Muscle of leg (tissue), 11 donors: ENCODE measurements around the gene DPYSL5. TPM values are rescaled to one million over a fixed set of nuclear protein-coding genes. Genes with fewer than 3 reads are reported as not detected.
A peak's percentile ranks its signal among the peaks of the same experiment; 100 is the strongest.
"Not testable (repeated sequence)": the region's sequence is repeated elsewhere in the genome, so short reads cannot be mapped to it uniquely, and the experiment has no call there.

Experiments used
- DNase-seq: peaks from one replicate; pipeline ENCODE4 v3.0.0; 2013
- H3K27ac ChIP-seq: one replicate; pipeline ENCODE4 v1.5.1; 2013; ENCODE audit warnings: mild to moderate bottlenecking, low read length, control low read depth
- H3K27me3 ChIP-seq: one replicate; pipeline ENCODE4 v1.6.1; 2013; ENCODE audit warnings: low read length; ENCODE audit not compliant: control insufficient read depth, insufficient read depth
- H3K36me3 ChIP-seq: one replicate; pipeline ENCODE4 v1.6.1; 2013; ENCODE audit warnings: low read length; ENCODE audit not compliant: control insufficient read depth, insufficient read depth
- H3K4me1 ChIP-seq: one replicate; pipeline ENCODE4 v1.6.1; 2013; ENCODE audit warnings: low read length; ENCODE audit not compliant: control insufficient read depth, insufficient read depth
- H3K4me3 ChIP-seq: one replicate; pipeline ENCODE4 v1.5.1; 2013; ENCODE audit warnings: low read length, control low read depth
- H3K9me3 ChIP-seq: replicated peaks from 2 replicates; pipeline ENCODE4 v1.6.1; 2013; ENCODE audit warnings: low read depth, low read length; ENCODE audit not compliant: control insufficient read depth
- WGBS: methylation state at CpG from one replicate; pipeline ENCODE4 v1.1.5; 2013; ENCODE audit warnings: missing lambda C conversion rate; ENCODE audit not compliant: insufficient coverage; 5-methylcytosine and 5-hydroxymethylcytosine counted together
- polyA plus RNA-seq, 8 donors: library from polyadenylated mRNA; unstranded; fragments of 120-200 nt; gene quantifications; one replicate each; pipeline versions ENCODE4 v1.2.1 to v1.2.3, GENCODE V29; 2013; ENCODE audit warnings: inconsistent platforms in 1 of 8, low replicate concordance in 1 of 8; ENCODE audit not compliant: insufficient read length in 8 of 8, insufficient read depth in 1 of 8
- total RNA-seq: library from RNA; stranded (reverse); fragments of 120-200 nt; gene quantifications from one replicate; pipeline ENCODE4 v1.2.4, GENCODE V29; 2013

The DPYSL5 gene
- total and polyA plus RNA-seq, 9 donors = 10.0 to 33.6 (median 22.0) TPM

- H3K36me3 ChIP-seq = no peaks in the 10 kb centered on the region
- no peak overlapping the region for H3K4me3 ChIP-seq
- no peak overlapping the region for H3K27ac ChIP-seq
- 44% methylated on average over 3 of the region's 6 CpGs for WGBS
- no peak for DNase-seq
- H3K4me1 ChIP-seq = no peaks in the 10 kb centered on the region
- H3K9me3 ChIP-seq = no peaks in the 10 kb centered on the region
- peaks cover under 1% of the 10 kb centered on the region for H3K27me3 ChIP-seq
Observed at GRCh38 chr2:26873286-26873983, 25.5 kb downstream of the DPYSL5 start.

- H3K9me3 ChIP-seq = no peaks in the 10 kb centered on the region
- H3K27ac ChIP-seq = no peak overlapping the region
- no peaks in the 10 kb centered on the region for H3K4me1 ChIP-seq
- no peaks in the 10 kb centered on the region for H3K36me3 ChIP-seq
- H3K4me3 ChIP-seq = no peak overlapping the region
- peaks cover 2% of the 10 kb centered on the region for H3K27me3 ChIP-seq
- no CpG with 5 or more reads among the region's 2 CpGs for WGBS
- no peak for DNase-seq
Observed at GRCh38 chr2:26874514-26874913, 26.6 kb downstream of the DPYSL5 start.

- WGBS = 86% methylated on average over 3 of the region's 4 CpGs
- no peaks in the 10 kb centered on the region for H3K4me1 ChIP-seq
- H3K36me3 ChIP-seq = no peaks in the 10 kb centered on the region
- no peaks in the 10 kb centered on the region for H3K9me3 ChIP-seq
- H3K27ac ChIP-seq = no peak overlapping the region
- H3K4me3 ChIP-seq = no peak overlapping the region
- peaks cover 2% of the 10 kb centered on the region for H3K27me3 ChIP-seq
- DNase-seq = no peak
Observed at GRCh38 chr2:26875065-26875634, 27.2 kb downstream of the DPYSL5 start.

GRCh38 chr2:26875808-26876207, 27.9 kb downstream of the DPYSL5 start:
- peaks cover 2% of the 10 kb centered on the region for H3K27me3 ChIP-seq
- no peak for DNase-seq
- H3K36me3 ChIP-seq = no peaks in the 10 kb centered on the region
- H3K27ac ChIP-seq = no peak overlapping the region
- H3K9me3 ChIP-seq = no peaks in the 10 kb centered on the region
- 20% methylated on average over 1 of the region's 3 CpGs for WGBS
- no peaks in the 10 kb centered on the region for H3K4me1 ChIP-seq
- no peak overlapping the region for H3K4me3 ChIP-seq

GRCh38 chr2:26876260-26876659, 28.3 kb downstream of the DPYSL5 start:
- no peak overlapping the region for H3K4me3 ChIP-seq
- DNase-seq = no peak
- no peak overlapping the region for H3K27ac ChIP-seq
- no peaks in the 10 kb centered on the region for H3K36me3 ChIP-seq
- H3K9me3 ChIP-seq = no peaks in the 10 kb centered on the region
- H3K4me1 ChIP-seq = no peaks in the 10 kb centered on the region
- 91% methylated on average over 3 of the region's 7 CpGs for WGBS
- peaks cover 2% of the 10 kb centered on the region for H3K27me3 ChIP-seq

- Histone ChIP-seq H3K27me3 (peaks cover 2% of the 10 kb centered on the region), H3K36me3 (no peaks in the 10 kb centered on the region), H3K4me1 (no peaks in the 10 kb centered on the region), H3K9me3 (no peaks in the 10 kb centered on the region), H3K27ac (no peak overlapping the region), H3K4me3 (no peak overlapping the region)
- no peak for DNase-seq
- WGBS = 83% methylated on average over 1 of the region's 2 CpGs
Observed at GRCh38 chr2:26877276-26877675, 29.3 kb downstream of the DPYSL5 start.

GRCh38 chr2:26880161-26880560, 32.2 kb downstream of the DPYSL5 start:
- no peak overlapping the region for H3K4me3 ChIP-seq
- H3K27me3 ChIP-seq = peaks cover 3% of the 10 kb centered on the region
- H3K36me3 ChIP-seq = no peaks in the 10 kb centered on the region
- H3K27ac ChIP-seq = no peak overlapping the region
- DNase-seq = no peak
- H3K4me1 ChIP-seq = peaks cover 7% of the 10 kb centered on the region
- WGBS = 67% methylated on average over 2 of the region's 2 CpGs
- no peaks in the 10 kb centered on the region for H3K9me3 ChIP-seq

- 50% methylated on average over 6 of the region's 10 CpGs for WGBS
- H3K27me3 ChIP-seq = peaks cover 10% of the 10 kb centered on the region
- no peaks in the 10 kb centered on the region for H3K36me3 ChIP-seq
- no peak overlapping the region for H3K4me3 ChIP-seq
- DNase-seq = no peak
- no peaks in the 10 kb centered on the region for H3K9me3 ChIP-seq
- H3K27ac ChIP-seq = no peak overlapping the region
- H3K4me1 ChIP-seq = peaks cover 12% of the 10 kb centered on the region
Observed at GRCh38 chr2:26880910-26881435, 33.0 kb downstream of the DPYSL5 start.

GRCh38 chr2:26882220-26882619, 34.3 kb downstream of the DPYSL5 start:
- peaks cover 11% of the 10 kb centered on the region for H3K27me3 ChIP-seq
- no CpG with 5 or more reads among the region's 3 CpGs for WGBS
- not testable (repeated sequence) for H3K36me3 ChIP-seq, H3K9me3 ChIP-seq, H3K27ac ChIP-seq, H3K4me3 ChIP-seq, DNase-seq
- peaks cover 14% of the 10 kb centered on the region for H3K4me1 ChIP-seq

GRCh38 chr2:26883956-26884355, 36.0 kb downstream of the DPYSL5 start:
- H3K27me3 ChIP-seq = peaks cover 8% of the 10 kb centered on the region
- no peak overlapping the region for H3K4me3 ChIP-seq
- no peaks in the 10 kb centered on the region for H3K36me3 ChIP-seq
- H3K9me3 ChIP-seq = no peaks in the 10 kb centered on the region
- 70% methylated on average over 6 of the region's 8 CpGs for WGBS
- peak; percentile 55 for DNase-seq
- peak overlapping the region; percentile 68 for H3K27ac ChIP-seq
- H3K4me1 ChIP-seq = peaks cover 14% of the 10 kb centered on the region
